ENCODE results near the gene LILRA2.
"Not testable (repeated sequence)": the region's sequence is repeated elsewhere in the genome, so short reads cannot be mapped to it uniquely, and the experiment has no call there.

Gene LILRA2

DNA sequence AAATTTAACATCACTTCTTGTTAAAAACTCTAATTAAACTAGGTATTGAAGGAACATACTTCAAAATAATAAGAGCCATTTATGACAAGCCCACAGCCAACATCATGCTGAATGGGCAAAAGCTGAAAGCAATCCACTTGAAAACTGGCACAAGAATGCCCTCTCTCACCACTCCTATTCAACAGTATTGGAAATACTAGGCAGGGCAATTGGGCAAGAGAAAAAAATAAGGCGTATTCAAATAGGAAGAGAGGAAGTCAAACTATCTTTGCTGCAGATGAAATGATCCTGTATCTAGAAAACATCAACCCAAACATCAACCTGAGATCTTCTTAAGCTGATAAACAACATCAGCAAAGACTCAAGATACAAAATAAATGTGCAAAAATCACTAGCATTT is 41.1 kb downstream of the LILRA2 start:
- H3K27me3 ChIP-seq (ENCODE audit: insufficient read depth, low read length) = no peaks in the 10 kb centered on the region
- no peaks in the 10 kb centered on the region for H3K4me1 ChIP-seq (ENCODE audit: insufficient read depth, low read length)
- no peak overlapping the region for H3K4me3 ChIP-seq (ENCODE audit: low read length)
- no peak overlapping the region for H3K9ac ChIP-seq (ENCODE audit: low read depth, low read length)
- H3K27ac ChIP-seq (ENCODE audit: low read length) = no peak overlapping the region
- H3K36me3 ChIP-seq (ENCODE audit: insufficient read depth, low read depth, low read length) = no peaks in the 10 kb centered on the region
- H3K9me3 ChIP-seq (ENCODE audit: insufficient read depth, low read depth, low read length) = peaks cover 77% of the 10 kb centered on the region

DNA sequence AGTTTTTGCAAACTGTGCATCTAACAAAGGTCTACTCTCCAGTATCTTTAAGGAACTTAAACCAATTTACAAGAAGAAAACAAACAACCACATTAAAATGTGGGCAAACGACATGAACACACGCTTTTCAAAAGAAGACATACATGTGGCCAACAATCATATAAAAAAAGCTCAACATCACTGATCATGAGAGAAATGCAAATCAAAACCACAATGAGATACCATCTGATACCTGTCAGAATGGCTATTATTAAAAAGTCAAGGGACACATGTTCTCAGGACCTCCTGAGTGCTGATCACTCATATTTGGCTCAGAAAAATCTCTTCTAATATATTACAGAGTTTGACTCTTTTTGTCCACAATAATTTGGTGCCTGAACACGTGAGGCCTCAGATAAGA is 42.5 kb downstream of the LILRA2 start:
- Histone ChIP-seq H3K4me3 (ENCODE audit: low read length) (no peak overlapping the region), H3K27ac (ENCODE audit: low read length) (no peak overlapping the region), H3K9me3 (ENCODE audit: insufficient read depth, low read depth, low read length) (peaks cover 74% of the 10 kb centered on the region), H3K9ac (ENCODE audit: low read depth, low read length) (no peak overlapping the region), H3K27me3 (ENCODE audit: insufficient read depth, low read length) (no peaks in the 10 kb centered on the region), H3K4me1 (ENCODE audit: insufficient read depth, low read length) (no peaks in the 10 kb centered on the region), H3K36me3 (ENCODE audit: insufficient read depth, low read depth, low read length) (no peaks in the 10 kb centered on the region)

DNA sequence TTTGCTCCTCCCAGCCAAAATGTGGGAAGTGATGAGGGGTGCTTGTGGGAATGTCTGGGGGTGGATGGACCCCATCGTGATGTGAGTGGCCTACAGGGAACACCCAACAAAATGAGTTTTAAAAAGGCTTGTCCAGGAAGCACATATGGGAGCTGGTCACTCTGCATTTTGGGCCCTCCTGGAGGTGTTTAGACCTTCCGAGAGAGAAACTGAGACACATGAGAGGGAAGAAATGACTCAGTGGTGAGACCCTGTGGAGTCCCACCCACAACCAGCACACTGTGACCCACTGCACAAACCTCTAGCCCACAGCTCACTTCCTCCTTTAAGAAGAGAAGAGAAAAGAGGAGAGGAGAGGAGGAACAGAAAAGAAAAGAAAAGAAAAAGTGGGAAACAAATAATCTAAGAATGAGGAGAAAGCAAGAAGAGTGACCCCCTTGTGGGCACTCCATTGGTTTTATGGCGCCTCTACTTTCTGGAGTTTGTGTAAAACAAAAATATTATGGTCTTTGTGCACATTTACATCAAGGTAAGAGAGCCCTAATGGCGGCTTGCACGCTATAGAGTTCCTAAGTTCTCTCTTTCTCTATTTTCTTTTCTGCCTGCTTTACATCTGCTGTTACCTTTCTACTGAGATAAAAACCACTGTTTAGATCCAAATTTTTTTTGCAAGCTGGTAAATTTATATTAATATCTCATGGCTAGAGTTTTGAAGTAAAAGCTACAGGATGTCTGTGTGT is 43.4 kb downstream of the LILRA2 start:
- no peaks in the 10 kb centered on the region for H3K27me3 ChIP-seq (ENCODE audit: insufficient read depth, low read length)
- no peaks in the 10 kb centered on the region for H3K4me1 ChIP-seq (ENCODE audit: insufficient read depth, low read length)
- H3K36me3 ChIP-seq (ENCODE audit: insufficient read depth, low read depth, low read length) = no peaks in the 10 kb centered on the region
- peaks cover 75% of the 10 kb centered on the region for H3K9me3 ChIP-seq (ENCODE audit: insufficient read depth, low read depth, low read length)
- no peak overlapping the region for H3K27ac ChIP-seq (ENCODE audit: low read length)
- H3K9ac ChIP-seq (ENCODE audit: low read depth, low read length) = no peak overlapping the region
- H3K4me3 ChIP-seq (ENCODE audit: low read length) = no peak overlapping the region

DNA sequence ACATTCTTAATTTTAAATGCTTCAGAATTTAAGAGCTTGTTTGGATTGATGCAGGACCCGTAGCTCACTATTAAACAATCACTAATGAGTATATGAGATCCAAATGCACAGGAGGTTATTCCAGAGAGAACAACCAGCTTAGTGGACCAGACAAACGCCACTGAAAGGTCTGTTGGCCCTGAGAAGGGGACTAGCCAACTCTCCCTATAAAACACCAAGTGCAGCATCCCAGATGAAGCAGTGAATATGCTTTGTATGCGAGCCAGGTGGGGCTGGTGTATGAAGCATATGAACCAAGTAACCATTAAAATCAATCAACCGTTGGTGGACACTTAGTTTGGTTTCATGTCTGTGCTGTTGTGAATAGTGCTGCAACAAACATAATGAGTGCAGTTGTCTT is 46.9 kb downstream of the LILRA2 start:
- Histone ChIP-seq H3K27ac (ENCODE audit: low read length) (no peak overlapping the region), H3K36me3 (ENCODE audit: insufficient read depth, low read depth, low read length) (no peaks in the 10 kb centered on the region), H3K27me3 (ENCODE audit: insufficient read depth, low read length) (no peaks in the 10 kb centered on the region), H3K9ac (ENCODE audit: low read depth, low read length) (no peak overlapping the region), H3K9me3 (ENCODE audit: insufficient read depth, low read depth, low read length) (peaks cover 70% of the 10 kb centered on the region), H3K4me1 (ENCODE audit: insufficient read depth, low read length) (no peaks in the 10 kb centered on the region), H3K4me3 (ENCODE audit: low read length) (no peak overlapping the region)

- peaks cover 73% of the 10 kb centered on the region for H3K9me3 ChIP-seq (ENCODE audit: insufficient read depth, low read depth, low read length)
- no peaks in the 10 kb centered on the region for H3K4me1 ChIP-seq (ENCODE audit: insufficient read depth, low read length)
- no peak overlapping the region for H3K27ac ChIP-seq (ENCODE audit: low read length)
- H3K9ac ChIP-seq (ENCODE audit: low read depth, low read length) = no peak overlapping the region
- H3K27me3 ChIP-seq (ENCODE audit: insufficient read depth, low read length) = no peaks in the 10 kb centered on the region
- H3K4me3 ChIP-seq (ENCODE audit: low read length) = no peak overlapping the region
- no peaks in the 10 kb centered on the region for H3K36me3 ChIP-seq (ENCODE audit: insufficient read depth, low read depth, low read length)
These were observed 48.8 kb downstream of the LILRA2 start for GRCh38 chr19:54622431-54622830.

DNA sequence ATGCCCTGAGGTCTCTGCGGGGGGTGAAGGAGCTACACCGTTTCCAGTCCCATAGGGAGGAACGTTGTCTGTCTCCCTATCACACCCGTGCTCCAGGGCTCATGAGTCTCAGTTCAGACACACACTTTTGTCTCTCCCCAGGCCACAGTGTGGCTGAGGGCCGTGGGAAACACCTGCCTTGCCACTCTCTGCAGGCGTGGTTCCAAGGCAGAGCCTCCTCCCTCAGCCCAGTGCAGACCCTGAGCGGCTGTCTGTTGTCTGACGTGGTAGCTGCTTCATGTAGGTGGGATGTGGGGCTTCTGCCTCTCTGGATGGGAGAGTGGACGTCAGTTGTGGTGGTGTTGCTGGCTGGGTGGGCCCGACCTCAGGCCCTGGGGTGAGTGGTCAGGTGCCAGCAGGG is 50.6 kb downstream of the LILRA2 start:
- H3K4me1 ChIP-seq (ENCODE audit: insufficient read depth, low read length); H3K27ac ChIP-seq (ENCODE audit: low read length); H3K27me3 ChIP-seq (ENCODE audit: insufficient read depth, low read length); H3K4me3 ChIP-seq (ENCODE audit: low read length); H3K36me3 ChIP-seq (ENCODE audit: insufficient read depth, low read depth, low read length); H3K9ac ChIP-seq (ENCODE audit: low read depth, low read length): not testable (repeated sequence)
- H3K9me3 ChIP-seq (ENCODE audit: insufficient read depth, low read depth, low read length) = peaks cover 81% of the 10 kb centered on the region

- H3K4me3 ChIP-seq (ENCODE audit: low read length); H3K27ac ChIP-seq (ENCODE audit: low read length); H3K9ac ChIP-seq (ENCODE audit: low read depth, low read length); H3K27me3 ChIP-seq (ENCODE audit: insufficient read depth, low read length); H3K36me3 ChIP-seq (ENCODE audit: insufficient read depth, low read depth, low read length); H3K4me1 ChIP-seq (ENCODE audit: insufficient read depth, low read length): not testable (repeated sequence)
- peaks cover 86% of the 10 kb centered on the region for H3K9me3 ChIP-seq (ENCODE audit: insufficient read depth, low read depth, low read length)
These were observed 51.5 kb downstream of the LILRA2 start for GRCh38 chr19:54624934-54625730.

- Histone ChIP-seq H3K27me3 (ENCODE audit: insufficient read depth, low read length) (no peaks in the 10 kb centered on the region), H3K27ac (ENCODE audit: low read length) (no peak overlapping the region), H3K4me3 (ENCODE audit: low read length) (no peak overlapping the region), H3K36me3 (ENCODE audit: insufficient read depth, low read depth, low read length) (no peaks in the 10 kb centered on the region), H3K4me1 (ENCODE audit: insufficient read depth, low read length) (no peaks in the 10 kb centered on the region), H3K9ac (ENCODE audit: low read depth, low read length) (no peak overlapping the region), H3K9me3 (ENCODE audit: insufficient read depth, low read depth, low read length) (peaks cover 84% of the 10 kb centered on the region)
These were observed 53.2 kb downstream of the LILRA2 start for GRCh38 chr19:54626757-54627156.

DNA sequence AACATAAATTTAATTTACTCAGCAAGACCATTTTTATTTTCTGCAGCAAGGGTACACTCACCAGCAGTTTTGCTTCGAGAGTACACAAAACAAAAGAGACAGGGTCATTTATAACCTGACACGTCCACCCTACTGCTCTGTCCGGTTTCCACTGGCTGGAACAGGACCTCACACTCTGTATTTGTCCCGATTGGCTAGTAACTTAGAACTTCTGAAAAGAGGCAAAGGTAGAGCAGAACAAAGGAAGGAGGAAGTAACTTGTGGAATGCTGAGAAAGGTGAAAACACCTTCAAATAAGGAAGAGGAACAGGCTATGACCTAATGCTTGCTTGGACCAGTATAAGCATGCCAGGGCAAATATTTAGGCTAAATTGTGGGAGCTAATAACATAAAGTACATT is 54.3 kb downstream of the LILRA2 start:
- not testable (repeated sequence) for H3K9ac ChIP-seq (ENCODE audit: low read depth, low read length); H3K27me3 ChIP-seq (ENCODE audit: insufficient read depth, low read length); H3K4me3 ChIP-seq (ENCODE audit: low read length); H3K36me3 ChIP-seq (ENCODE audit: insufficient read depth, low read depth, low read length); H3K27ac ChIP-seq (ENCODE audit: low read length); H3K4me1 ChIP-seq (ENCODE audit: insufficient read depth, low read length)
- H3K9me3 ChIP-seq (ENCODE audit: insufficient read depth, low read depth, low read length) = peaks cover 82% of the 10 kb centered on the region

GRCh38 chr19:54630262-54630661 is 56.7 kb downstream of the LILRA2 start, which contains the start of gene LILRB1:
Gene LILRB1, plus strand, starts transcription at chr19:54630484. Its CDS starts 590 bp downstream, at chr19:54631074.
- H3K36me3 ChIP-seq (ENCODE audit: insufficient read depth, low read depth, low read length); H3K4me1 ChIP-seq (ENCODE audit: insufficient read depth, low read length); H3K4me3 ChIP-seq (ENCODE audit: low read length); H3K9ac ChIP-seq (ENCODE audit: low read depth, low read length); H3K27ac ChIP-seq (ENCODE audit: low read length); H3K27me3 ChIP-seq (ENCODE audit: insufficient read depth, low read length): not testable (repeated sequence)
- H3K9me3 ChIP-seq (ENCODE audit: insufficient read depth, low read depth, low read length) = peaks cover 74% of the 10 kb centered on the region

DNA sequence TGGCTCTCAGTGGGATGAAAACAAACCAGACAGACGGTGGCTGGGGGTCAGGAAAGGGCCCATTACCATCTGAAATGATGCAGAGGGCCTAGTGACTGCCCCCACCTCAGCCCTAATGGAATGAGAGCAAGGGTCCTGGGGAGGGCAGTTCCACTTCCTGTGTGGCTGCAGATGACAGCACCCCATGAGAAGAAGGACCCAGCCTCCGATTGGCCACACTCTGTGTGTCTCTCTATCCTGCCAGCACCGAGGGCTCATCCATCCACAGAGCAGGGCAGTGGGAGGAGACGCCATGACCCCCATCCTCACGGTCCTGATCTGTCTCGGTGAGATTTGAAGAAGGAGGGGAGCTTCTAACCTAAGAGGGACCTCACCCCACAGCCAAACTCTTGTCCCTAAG is 57.2 kb downstream of the LILRA2 start:
- Histone ChIP-seq H3K4me3 (ENCODE audit: low read length) (no peak overlapping the region), H3K27ac (ENCODE audit: low read length) (no peak overlapping the region), H3K9me3 (ENCODE audit: insufficient read depth, low read depth, low read length) (peaks cover 71% of the 10 kb centered on the region), H3K4me1 (ENCODE audit: insufficient read depth, low read length) (no peaks in the 10 kb centered on the region), H3K36me3 (ENCODE audit: insufficient read depth, low read depth, low read length) (no peaks in the 10 kb centered on the region), H3K27me3 (ENCODE audit: insufficient read depth, low read length) (no peaks in the 10 kb centered on the region), H3K9ac (ENCODE audit: low read depth, low read length) (no peak overlapping the region)

Data from iPS-20b (cell line).